Measurements from ENCODE around the gene COLEC12. TPM values are rescaled to one million over a fixed set of nuclear protein-coding genes. Genes with fewer than 3 reads are reported as not detected.

COLEC12 gene
- total RNA-seq, 4 donors from 2014 or later: 2.1 to 6.2 (median 5.2) TPM

DNA sequence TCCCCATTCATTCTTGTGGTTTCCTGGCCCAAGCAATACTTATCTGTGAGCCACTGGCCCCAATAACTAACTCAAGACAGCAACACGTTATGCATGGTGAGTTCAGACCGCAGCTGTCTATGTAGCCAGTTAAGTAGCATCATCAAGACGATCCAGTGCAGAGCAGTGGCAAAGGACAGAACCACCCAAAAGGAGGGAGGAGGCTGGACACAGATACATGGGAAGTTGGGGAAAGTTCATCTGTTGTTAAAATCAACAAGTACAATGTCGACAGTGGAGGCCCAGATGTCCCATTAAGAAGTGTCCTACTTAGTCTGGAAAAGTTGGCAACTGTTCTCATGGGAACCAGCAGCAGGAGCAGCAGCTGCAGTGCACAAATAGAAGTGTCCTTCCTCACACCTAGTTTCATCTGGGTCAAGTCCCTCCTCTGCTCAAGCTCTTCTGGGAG, 125.8 kb downstream of the COLEC12 start:
- TF ChIP-seq POLR2AphosphoS5 (IDR thresholded peaks at IDR 0.05): peak in 1 of 3 donors; percentile 20
- TF ChIP-seq POLR2A (IDR thresholded peaks at IDR 0.05): no peak
- DNase-seq (ENCODE audit: low spot score in 2 of 2): no peak
- 66% methylated on average over 4 of the region's 4 CpGs for WGBS
- Histone ChIP-seq H3K27ac (peak overlapping the region; percentile 29), H3K27me3 (no peaks in the 10 kb centered on the region), H3K4me1 (peaks cover 46% of the 10 kb centered on the region), H3K36me3 (no peaks in the 10 kb centered on the region), H3K4me3 (no peak overlapping the region), H3K9me3 (no peaks in the 10 kb centered on the region)

DNA sequence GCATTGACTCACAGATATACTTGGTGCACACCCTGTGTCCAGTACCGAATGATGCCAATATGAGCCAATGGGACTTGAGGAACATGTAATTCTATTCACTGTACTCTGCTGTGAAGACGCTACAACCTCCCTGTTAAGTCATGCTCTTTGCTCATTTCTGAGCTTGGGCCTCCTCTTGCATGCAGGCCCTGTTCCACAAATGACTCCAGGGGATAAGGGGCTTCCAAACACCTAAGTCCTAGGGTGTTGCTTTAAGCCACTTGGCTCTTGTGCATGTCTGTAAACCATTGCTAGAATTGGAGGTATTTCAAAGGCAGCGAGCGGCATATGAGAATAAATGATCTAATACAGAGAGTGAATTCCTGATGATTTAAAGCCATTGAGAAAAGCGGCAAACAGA, 126.7 kb downstream of the COLEC12 start:
- no peak for DNase-seq (ENCODE audit: low spot score in 2 of 2)
- Histone ChIP-seq H3K36me3 (no peaks in the 10 kb centered on the region), H3K9me3 (no peaks in the 10 kb centered on the region), H3K4me3 (no peak overlapping the region), H3K4me1 (peaks cover 46% of the 10 kb centered on the region), H3K27me3 (no peaks in the 10 kb centered on the region), H3K27ac (no peak overlapping the region)
- 98% methylated on average over 5 of the region's 5 CpGs for WGBS
- TF ChIP-seq, protein P1, sequence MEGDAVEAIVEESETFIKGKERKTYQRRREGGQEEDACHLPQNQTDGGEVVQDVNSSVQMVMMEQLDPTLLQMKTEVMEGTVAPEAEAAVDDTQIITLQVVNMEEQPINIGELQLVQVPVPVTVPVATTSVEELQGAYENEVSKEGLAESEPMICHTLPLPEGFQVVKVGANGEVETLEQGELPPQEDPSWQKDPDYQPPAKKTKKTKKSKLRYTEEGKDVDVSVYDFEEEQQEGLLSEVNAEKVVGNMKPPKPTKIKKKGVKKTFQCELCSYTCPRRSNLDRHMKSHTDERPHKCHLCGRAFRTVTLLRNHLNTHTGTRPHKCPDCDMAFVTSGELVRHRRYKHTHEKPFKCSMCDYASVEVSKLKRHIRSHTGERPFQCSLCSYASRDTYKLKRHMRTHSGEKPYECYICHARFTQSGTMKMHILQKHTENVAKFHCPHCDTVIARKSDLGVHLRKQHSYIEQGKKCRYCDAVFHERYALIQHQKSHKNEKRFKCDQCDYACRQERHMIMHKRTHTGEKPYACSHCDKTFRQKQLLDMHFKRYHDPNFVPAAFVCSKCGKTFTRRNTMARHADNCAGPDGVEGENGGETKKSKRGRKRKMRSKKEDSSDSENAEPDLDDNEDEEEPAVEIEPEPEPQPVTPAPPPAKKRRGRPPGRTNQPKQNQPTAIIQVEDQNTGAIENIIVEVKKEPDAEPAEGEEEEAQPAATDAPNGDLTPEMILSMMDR (IDR thresholded peaks at IDR 0.05): no peak
- no peak for TF ChIP-seq EP300 (IDR thresholded peaks at IDR 0.05)

GRCh38 chr18:371609-371982, 128.9 kb downstream of the COLEC12 start:
- DNase-seq (ENCODE audit: low spot score in 2 of 2): no peak
- TF ChIP-seq, protein P1 (IDR thresholded peaks at IDR 0.05): no peak
- no peak for TF ChIP-seq EP300 (IDR thresholded peaks at IDR 0.05)
- no peak for TF ChIP-seq POLR2AphosphoS5 (IDR thresholded peaks at IDR 0.05)
- TF ChIP-seq POLR2A (IDR thresholded peaks at IDR 0.05): no peak
- peaks cover 32% of the 10 kb centered on the region for H3K4me1 ChIP-seq
- H3K27ac ChIP-seq: peak overlapping the region; percentile 17
- 49% methylated on average over 7 of the region's 7 CpGs for WGBS
- H3K9me3 ChIP-seq: no peaks in the 10 kb centered on the region
- no peaks in the 10 kb centered on the region for H3K27me3 ChIP-seq
- H3K36me3 ChIP-seq: no peaks in the 10 kb centered on the region
- no peak overlapping the region for H3K4me3 ChIP-seq

- H3K4me1 ChIP-seq: peaks cover 27% of the 10 kb centered on the region
- H3K36me3 ChIP-seq: no peaks in the 10 kb centered on the region
- whole genome bisulfite sequencing: 31% methylated on average over 5 of the region's 5 CpGs
- H3K4me3 ChIP-seq: no peak overlapping the region
- H3K9me3 ChIP-seq: no peaks in the 10 kb centered on the region
- no peak for DNase-seq (ENCODE audit: low spot score in 2 of 2)
- H3K27ac ChIP-seq: peak overlapping the region; percentile 17
- no peaks in the 10 kb centered on the region for H3K27me3 ChIP-seq
- no peak for TF ChIP-seq POLR2A (IDR thresholded peaks at IDR 0.05)
Observed at GRCh38 chr18:370751-371608, 129.5 kb downstream of the COLEC12 start.

DNA sequence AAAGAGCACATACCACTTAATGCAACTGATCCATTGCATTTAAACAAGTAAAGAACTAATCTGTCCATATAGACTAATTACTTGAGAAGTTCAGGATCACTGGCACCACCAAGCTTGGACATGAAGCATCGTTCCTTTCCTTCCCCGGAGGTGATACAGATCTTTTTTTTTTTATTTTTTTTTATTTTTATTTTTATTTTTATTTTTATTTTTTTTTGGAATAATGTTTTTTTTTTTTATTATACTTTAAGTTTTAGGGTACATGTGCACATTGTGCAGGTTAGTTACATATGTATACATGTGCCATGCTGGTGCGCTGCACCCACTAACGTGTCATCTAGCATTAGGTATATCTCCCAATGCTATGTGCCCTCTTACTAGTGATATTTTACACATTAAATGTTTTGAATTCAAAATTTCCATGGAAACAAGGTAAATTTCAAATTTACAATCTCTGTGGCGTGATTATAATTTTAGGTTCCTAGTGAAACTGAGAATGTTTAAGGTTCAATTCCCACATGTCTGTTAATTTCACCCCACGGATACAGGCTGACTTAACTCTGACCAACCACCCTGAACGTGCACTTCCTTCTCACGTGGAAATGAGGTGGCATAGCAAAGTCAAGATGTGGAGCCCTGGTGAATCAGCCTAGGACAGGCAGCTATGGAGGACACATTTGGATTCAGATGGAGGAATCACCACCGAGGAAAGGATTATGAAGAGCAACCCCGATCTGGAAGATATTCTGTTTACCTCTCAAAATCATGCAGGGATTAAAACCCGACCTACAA, 131.1 kb downstream of the COLEC12 start:
- Histone ChIP-seq H3K27ac (no peak overlapping the region), H3K4me3 (no peak overlapping the region), H3K4me1 (peaks cover 18% of the 10 kb centered on the region), H3K9me3 (no peaks in the 10 kb centered on the region), H3K36me3 (no peaks in the 10 kb centered on the region), H3K27me3 (no peaks in the 10 kb centered on the region)
- WGBS: 84% methylated on average over 11 of the region's 11 CpGs
- no peak for TF ChIP-seq EP300 (IDR thresholded peaks at IDR 0.05)
- TF ChIP-seq POLR2AphosphoS5 (IDR thresholded peaks at IDR 0.05): no peak
- TF ChIP-seq POLR2A (IDR thresholded peaks at IDR 0.05): no peak
- TF ChIP-seq, protein P1 (IDR thresholded peaks at IDR 0.05): no peak
- no peak for DNase-seq (ENCODE audit: low spot score in 2 of 2)

GRCh38 chr18:366466-367061, 133.9 kb downstream of the COLEC12 start:
- 88% methylated on average over 8 of the region's 9 CpGs for WGBS
- Histone ChIP-seq H3K27ac (no peak overlapping the region), H3K4me3 (no peak overlapping the region), H3K9me3 (no peaks in the 10 kb centered on the region), H3K4me1 (peaks cover 24% of the 10 kb centered on the region), H3K27me3 (no peaks in the 10 kb centered on the region), H3K36me3 (no peaks in the 10 kb centered on the region)
- TF ChIP-seq POLR2AphosphoS5 (IDR thresholded peaks at IDR 0.05): no peak
- TF ChIP-seq EP300 (IDR thresholded peaks at IDR 0.05): no peak
- TF ChIP-seq, protein P1 (IDR thresholded peaks at IDR 0.05): no peak
- no peak for TF ChIP-seq POLR2A (IDR thresholded peaks at IDR 0.05)
- DNase-seq (ENCODE audit: low spot score in 2 of 2): no peak
